Measurements from ENCODE around the gene KRTAP12-2. TPM values are rescaled to one million over a fixed set of nuclear protein-coding genes. Genes with fewer than 3 reads are reported as not detected.
A peak's percentile ranks its signal among the peaks of the same experiment; 100 is the strongest.
"Not testable (repeated sequence)": the region's sequence is repeated elsewhere in the genome, so short reads cannot be mapped to it uniquely, and the experiment has no call there.

Gene KRTAP12-2
- total and polyA plus RNA-seq, 12 donors: not detected

GRCh38 chr21:44649521-44650100 is 17.1 kb downstream of the KRTAP12-2 start:
- 81 to 93% (median 86%) methylated on average over 8 to 18 of the region's 18 CpGs for WGBS, 4 donors
- H3K9me3 ChIP-seq (replicated peaks in 1 of 3): no peaks in the 10 kb centered on the region
- no peak overlapping the region for H3K4me3 ChIP-seq
- no peak for TF ChIP-seq CTCF (IDR thresholded peaks at IDR 0.05)
- no peaks in the 10 kb centered on the region for H3K27me3 ChIP-seq
- H3K36me3 ChIP-seq (replicated peaks in 1 of 2): no peaks in the 10 kb centered on the region
- intact Hi-C loops (cut with DNase I): no loop called here
- H3K4me1 ChIP-seq (replicated peaks in 1 of 2): no peaks in the 10 kb centered on the region
- peak in 1 of 7 donors; percentile 6 for DNase-seq
- H3K27ac ChIP-seq: no peak overlapping the region

- Histone ChIP-seq H3K9me3 (replicated peaks in 1 of 3) (no peaks in the 10 kb centered on the region), H3K36me3 (replicated peaks in 1 of 2) (no peaks in the 10 kb centered on the region), H3K27ac (no peak overlapping the region), H3K27me3 (no peaks in the 10 kb centered on the region), H3K4me1 (replicated peaks in 1 of 2) (no peaks in the 10 kb centered on the region), H3K4me3 (no peak overlapping the region)
- intact Hi-C loops (cut with DNase I): no loop called here
- DNase-seq: no peak
- 75 to 87% (median 81%) methylated on average over 6 to 33 of the region's 33 CpGs for WGBS, 4 donors
- no peak for TF ChIP-seq POLR2A (IDR thresholded peaks at IDR 0.05)
- TF ChIP-seq CTCF (IDR thresholded peaks at IDR 0.05): no peak
These were observed 18.0 kb downstream of the KRTAP12-2 start for GRCh38 chr21:44648557-44649311.

- Histone ChIP-seq H3K27me3 (no peaks in the 10 kb centered on the region), H3K36me3 (replicated peaks in 1 of 2) (no peaks in the 10 kb centered on the region), H3K9me3 (replicated peaks in 1 of 3) (no peaks in the 10 kb centered on the region), H3K4me3 (no peak overlapping the region), H3K27ac (no peak overlapping the region), H3K4me1 (replicated peaks in 1 of 2) (no peaks in the 10 kb centered on the region)
- DNase-seq: peak in 1 of 7 donors; percentile 3
- WGBS, 4 donors: 60 to 81% (median 72%) methylated on average over 8 of the region's 8 CpGs
- TF ChIP-seq POLR2A (IDR thresholded peaks at IDR 0.05) (no peak), CTCF (IDR thresholded peaks at IDR 0.05) (no peak)
- intact Hi-C loops (cut with DNase I): no loop called here
These were observed 19.5 kb downstream of the KRTAP12-2 start for GRCh38 chr21:44647222-44647552.

GRCh38 chr21:44646366-44647221 is 20.1 kb downstream of the KRTAP12-2 start, which contains the start of gene KRTAP10-11:
TSS of gene KRTAP10-11 (plus strand) at chr21:44646414. CDS start at chr21:44646459, 45 bp downstream.
- H3K36me3 ChIP-seq (replicated peaks in 1 of 2); H3K4me1 ChIP-seq (replicated peaks in 1 of 2); H3K27me3 ChIP-seq; H3K4me3 ChIP-seq; H3K27ac ChIP-seq; intact Hi-C loops (cut with DNase I); H3K9me3 ChIP-seq (replicated peaks in 1 of 3): not testable (repeated sequence)
- peak in 1 of 7 donors; percentile 30 for DNase-seq
- WGBS, 4 donors: 72 to 77% (median 75%) methylated on average over 9 to 21 of the region's 21 CpGs
